ENCODE results near the gene ABLIM1. TPM values are rescaled to one million over a fixed set of nuclear protein-coding genes. Genes with fewer than 3 reads are reported as not detected.

ABLIM1 gene
- total RNA-seq (2021): 54.9 to 62.1 TPM (median 57.2 TPM) in 3 replicates
- percentile 59 among the genes with signal in this experiment for Bru-seq, nascent RNA
- long read RNA-seq, experiment 1, partial matches to known transcripts: 10 of 158 reads
- long read RNA-seq, experiment 1, other reads (novel, unspliced or antisense): 147 of 158 reads
- long read RNA-seq, experiment 2, partial matches to known transcripts: 4 of 60 reads
- long read RNA-seq, experiment 2, other reads (novel, unspliced or antisense): 56 of 60 reads
- long read RNA-seq, experiment 3, partial matches to known transcripts: 7 of 27 reads
- long read RNA-seq, experiment 3, other reads (novel, unspliced or antisense): 20 of 27 reads

DNA sequence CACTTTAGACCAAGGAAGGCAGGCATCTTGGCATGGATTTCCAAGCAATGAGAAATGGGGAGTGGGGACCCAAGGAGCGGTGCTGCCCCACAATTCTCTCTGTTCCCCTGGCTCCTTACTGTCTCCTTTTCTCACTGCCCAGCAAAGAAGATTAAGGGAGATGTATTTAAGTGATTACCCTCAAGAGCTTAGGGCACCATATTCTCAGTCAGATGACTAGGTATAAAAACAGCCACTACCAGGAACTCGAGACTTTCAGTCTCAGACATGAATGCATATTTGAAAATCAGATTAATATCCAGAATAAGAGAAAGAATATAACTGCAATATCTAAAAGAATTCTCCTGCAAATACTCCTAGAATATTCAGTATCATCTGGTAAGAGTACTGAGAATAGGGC, at the start of gene ABLIM1:
TSS of gene ABLIM1 (minus strand) at position 101 of the 400 bp plus-strand sequence. CDS start at position 26, 75 bp downstream.
- no peak for ATAC-seq
- Mint-ChIP-seq H3K27me3 (ENCODE audit: low read depth) (no peaks in the 10 kb centered on the region), H3K36me3 (no peaks in the 10 kb centered on the region), H3K27ac (no peak within 1 kb of the TSS), H3K9me3 (no peaks in the 10 kb centered on the region), H3K4me1 (peaks cover 15% of the 10 kb centered on the region), H3K4me3 (no peak within 1 kb of the TSS)
- TF ChIP-seq, protein P1, sequence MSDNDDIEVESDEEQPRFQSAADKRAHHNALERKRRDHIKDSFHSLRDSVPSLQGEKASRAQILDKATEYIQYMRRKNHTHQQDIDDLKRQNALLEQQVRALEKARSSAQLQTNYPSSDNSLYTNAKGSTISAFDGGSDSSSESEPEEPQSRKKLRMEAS (CRISPR knock-in tag; IDR thresholded peaks at IDR 0.05): no peak
- TF ChIP-seq ZNF138 (CRISPR knock-in tag; conservative IDR thresholded peaks at IDR 0.05) (no peak), IRF2 (CRISPR knock-in tag; IDR thresholded peaks at IDR 0.05; ENCODE audit: borderline replicate concordance, low read depth) (no peak), MYBL2 (CRISPR knock-in tag; IDR thresholded peaks at IDR 0.05) (no peak), RELA (CRISPR knock-in tag; IDR thresholded peaks at IDR 0.05; ENCODE audit: borderline replicate concordance) (no peak), ZNF317 (CRISPR knock-in tag; IDR thresholded peaks at IDR 0.05; ENCODE audit: borderline replicate concordance, low read depth) (no peak), FOXP1 (CRISPR knock-in tag; IDR thresholded peaks at IDR 0.05; ENCODE audit: borderline replicate concordance) (no peak), ATF2 (CRISPR knock-in tag; IDR thresholded peaks at IDR 0.05; ENCODE audit: borderline replicate concordance, low read depth) (no peak), FOXJ3 (CRISPR knock-in tag; IDR thresholded peaks at IDR 0.05; ENCODE audit: borderline replicate concordance) (no peak), ZNF121 (CRISPR knock-in tag; IDR thresholded peaks at IDR 0.05) (no peak), SOX15 (CRISPR knock-in tag; IDR thresholded peaks at IDR 0.05) (no peak), GRHL2 (CRISPR knock-in tag; IDR thresholded peaks at IDR 0.05; ENCODE audit: insufficient replicate concordance, severe bottlenecking) (no peak), E2F4 (CRISPR knock-in tag; IDR thresholded peaks at IDR 0.05; ENCODE audit: borderline replicate concordance, low read depth) (no peak)
- TF ChIP-seq, protein P2, sequence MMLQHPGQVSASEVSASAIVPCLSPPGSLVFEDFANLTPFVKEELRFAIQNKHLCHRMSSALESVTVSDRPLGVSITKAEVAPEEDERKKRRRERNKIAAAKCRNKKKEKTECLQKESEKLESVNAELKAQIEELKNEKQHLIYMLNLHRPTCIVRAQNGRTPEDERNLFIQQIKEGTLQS (CRISPR knock-in tag; conservative IDR thresholded peaks at IDR 0.05): no peak
- TF ChIP-seq, protein P3, sequence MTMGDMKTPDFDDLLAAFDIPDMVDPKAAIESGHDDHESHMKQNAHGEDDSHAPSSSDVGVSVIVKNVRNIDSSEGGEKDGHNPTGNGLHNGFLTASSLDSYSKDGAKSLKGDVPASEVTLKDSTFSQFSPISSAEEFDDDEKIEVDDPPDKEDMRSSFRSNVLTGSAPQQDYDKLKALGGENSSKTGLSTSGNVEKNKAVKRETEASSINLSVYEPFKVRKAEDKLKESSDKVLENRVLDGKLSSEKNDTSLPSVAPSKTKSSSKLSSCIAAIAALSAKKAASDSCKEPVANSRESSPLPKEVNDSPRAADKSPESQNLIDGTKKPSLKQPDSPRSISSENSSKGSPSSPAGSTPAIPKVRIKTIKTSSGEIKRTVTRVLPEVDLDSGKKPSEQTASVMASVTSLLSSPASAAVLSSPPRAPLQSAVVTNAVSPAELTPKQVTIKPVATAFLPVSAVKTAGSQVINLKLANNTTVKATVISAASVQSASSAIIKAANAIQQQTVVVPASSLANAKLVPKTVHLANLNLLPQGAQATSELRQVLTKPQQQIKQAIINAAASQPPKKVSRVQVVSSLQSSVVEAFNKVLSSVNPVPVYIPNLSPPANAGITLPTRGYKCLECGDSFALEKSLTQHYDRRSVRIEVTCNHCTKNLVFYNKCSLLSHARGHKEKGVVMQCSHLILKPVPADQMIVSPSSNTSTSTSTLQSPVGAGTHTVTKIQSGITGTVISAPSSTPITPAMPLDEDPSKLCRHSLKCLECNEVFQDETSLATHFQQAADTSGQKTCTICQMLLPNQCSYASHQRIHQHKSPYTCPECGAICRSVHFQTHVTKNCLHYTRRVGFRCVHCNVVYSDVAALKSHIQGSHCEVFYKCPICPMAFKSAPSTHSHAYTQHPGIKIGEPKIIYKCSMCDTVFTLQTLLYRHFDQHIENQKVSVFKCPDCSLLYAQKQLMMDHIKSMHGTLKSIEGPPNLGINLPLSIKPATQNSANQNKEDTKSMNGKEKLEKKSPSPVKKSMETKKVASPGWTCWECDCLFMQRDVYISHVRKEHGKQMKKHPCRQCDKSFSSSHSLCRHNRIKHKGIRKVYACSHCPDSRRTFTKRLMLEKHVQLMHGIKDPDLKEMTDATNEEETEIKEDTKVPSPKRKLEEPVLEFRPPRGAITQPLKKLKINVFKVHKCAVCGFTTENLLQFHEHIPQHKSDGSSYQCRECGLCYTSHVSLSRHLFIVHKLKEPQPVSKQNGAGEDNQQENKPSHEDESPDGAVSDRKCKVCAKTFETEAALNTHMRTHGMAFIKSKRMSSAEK (CRISPR knock-in tag; IDR thresholded peaks at IDR 0.05; ENCODE audit: borderline replicate concordance): no peak
- TF ChIP-seq, protein P4, sequence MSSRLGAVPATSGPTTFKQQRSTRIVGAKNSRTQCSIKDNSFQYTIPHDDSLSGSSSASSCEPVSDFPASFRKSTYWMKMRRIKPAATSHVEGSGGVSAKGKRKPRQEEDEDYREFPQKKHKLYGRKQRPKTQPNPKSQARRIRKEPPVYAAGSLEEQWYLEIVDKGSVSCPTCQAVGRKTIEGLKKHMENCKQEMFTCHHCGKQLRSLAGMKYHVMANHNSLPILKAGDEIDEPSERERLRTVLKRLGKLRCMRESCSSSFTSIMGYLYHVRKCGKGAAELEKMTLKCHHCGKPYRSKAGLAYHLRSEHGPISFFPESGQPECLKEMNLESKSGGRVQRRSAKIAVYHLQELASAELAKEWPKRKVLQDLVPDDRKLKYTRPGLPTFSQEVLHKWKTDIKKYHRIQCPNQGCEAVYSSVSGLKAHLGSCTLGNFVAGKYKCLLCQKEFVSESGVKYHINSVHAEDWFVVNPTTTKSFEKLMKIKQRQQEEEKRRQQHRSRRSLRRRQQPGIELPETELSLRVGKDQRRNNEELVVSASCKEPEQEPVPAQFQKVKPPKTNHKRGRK (CRISPR knock-in tag; IDR thresholded peaks at IDR 0.05; ENCODE audit: borderline replicate concordance): no peak
- TF ChIP-seq, protein P5, sequence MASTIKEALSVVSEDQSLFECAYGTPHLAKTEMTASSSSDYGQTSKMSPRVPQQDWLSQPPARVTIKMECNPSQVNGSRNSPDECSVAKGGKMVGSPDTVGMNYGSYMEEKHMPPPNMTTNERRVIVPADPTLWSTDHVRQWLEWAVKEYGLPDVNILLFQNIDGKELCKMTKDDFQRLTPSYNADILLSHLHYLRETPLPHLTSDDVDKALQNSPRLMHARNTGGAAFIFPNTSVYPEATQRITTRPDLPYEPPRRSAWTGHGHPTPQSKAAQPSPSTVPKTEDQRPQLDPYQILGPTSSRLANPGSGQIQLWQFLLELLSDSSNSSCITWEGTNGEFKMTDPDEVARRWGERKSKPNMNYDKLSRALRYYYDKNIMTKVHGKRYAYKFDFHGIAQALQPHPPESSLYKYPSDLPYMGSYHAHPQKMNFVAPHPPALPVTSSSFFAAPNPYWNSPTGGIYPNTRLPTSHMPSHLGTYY (CRISPR knock-in tag; IDR thresholded peaks at IDR 0.05): no peak
- TF ChIP-seq, protein P6, sequence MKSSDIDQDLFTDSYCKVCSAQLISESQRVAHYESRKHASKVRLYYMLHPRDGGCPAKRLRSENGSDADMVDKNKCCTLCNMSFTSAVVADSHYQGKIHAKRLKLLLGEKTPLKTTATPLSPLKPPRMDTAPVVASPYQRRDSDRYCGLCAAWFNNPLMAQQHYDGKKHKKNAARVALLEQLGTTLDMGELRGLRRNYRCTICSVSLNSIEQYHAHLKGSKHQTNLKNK (CRISPR knock-in tag; IDR thresholded peaks at IDR 0.05): no peak
- TF ChIP-seq, protein P7, sequence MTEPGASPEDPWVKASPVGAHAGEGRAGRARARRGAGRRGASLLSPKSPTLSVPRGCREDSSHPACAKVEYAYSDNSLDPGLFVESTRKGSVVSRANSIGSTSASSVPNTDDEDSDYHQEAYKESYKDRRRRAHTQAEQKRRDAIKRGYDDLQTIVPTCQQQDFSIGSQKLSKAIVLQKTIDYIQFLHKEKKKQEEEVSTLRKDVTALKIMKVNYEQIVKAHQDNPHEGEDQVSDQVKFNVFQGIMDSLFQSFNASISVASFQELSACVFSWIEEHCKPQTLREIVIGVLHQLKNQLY (CRISPR knock-in tag; IDR thresholded peaks at IDR 0.05): no peak
- ChIA-PET CTCF (no interaction called here), POLR2A (no interaction called here)
- DNase-seq (ENCODE audit: low spot score): no peak
